ENCODE data around the gene PEX5.
"Not testable (repeated sequence)": the region's sequence is repeated elsewhere in the genome, so short reads cannot be mapped to it uniquely, and the experiment has no call there.

PEX5 gene

DNA sequence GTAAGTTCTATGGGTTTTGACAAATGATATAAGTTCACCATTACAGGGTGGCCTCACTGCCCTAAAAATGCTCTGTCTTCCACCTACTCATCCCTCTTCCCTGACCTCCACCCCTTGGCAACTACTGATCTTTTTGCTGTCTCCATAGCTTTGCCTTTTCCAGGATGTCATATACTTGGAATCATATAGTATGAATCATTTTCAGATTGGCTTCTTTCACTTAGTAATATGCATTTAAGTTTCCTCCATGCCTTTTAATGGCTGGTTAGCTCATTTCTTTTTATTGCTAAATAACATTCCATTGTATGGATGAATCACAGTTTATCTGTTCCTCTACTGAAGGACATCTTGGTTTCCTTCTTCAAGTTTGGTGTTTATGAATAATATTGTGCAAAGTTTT, 14.0 kb upstream of the PEX5 start:
- DNase-seq, result no peak
- H3K4me1 Mint-ChIP-seq (ENCODE audit: low read depth in 2 of 2), result no peaks in the 10 kb centered on the region
- H3K27ac Mint-ChIP-seq, result no peak overlapping the region
- peaks cover 48 to 57% of the 10 kb centered on the region in 2 donors for H3K27me3 Mint-ChIP-seq
- no peak overlapping the region for H3K4me3 Mint-ChIP-seq
- H3K9me3 Mint-ChIP-seq, result no peaks in the 10 kb centered on the region
- no peaks in the 10 kb centered on the region for H3K36me3 Mint-ChIP-seq (ENCODE audit: insufficient read depth)
- ATAC-seq (replicated peaks), result no peak

DNA sequence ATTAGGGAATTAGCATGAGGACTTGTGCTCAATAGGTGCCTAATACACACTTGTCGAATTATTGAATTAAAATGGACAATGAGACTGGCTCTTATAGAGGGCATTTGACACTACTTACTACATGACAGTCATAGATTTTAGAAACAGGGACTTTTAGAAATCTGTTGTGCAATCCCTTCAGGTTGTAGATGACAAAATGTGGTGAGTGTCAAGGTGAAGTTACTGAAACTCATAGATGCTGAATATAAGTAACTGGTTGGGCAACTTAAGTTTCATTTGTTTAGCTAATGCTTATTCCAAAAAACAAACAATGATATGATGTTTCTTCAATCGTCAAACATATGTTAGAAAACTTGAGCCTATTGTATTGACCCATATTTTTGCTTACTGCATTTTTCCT, 12.9 kb upstream of the PEX5 start:
- Mint-ChIP-seq H3K27ac (no peak overlapping the region), H3K4me3 (no peak overlapping the region), H3K4me1 (ENCODE audit: low read depth in 2 of 2) (no peaks in the 10 kb centered on the region), H3K27me3 (peaks cover 54 to 68% of the 10 kb centered on the region in 2 donors), H3K9me3 (no peaks in the 10 kb centered on the region), H3K36me3 (ENCODE audit: insufficient read depth) (no peaks in the 10 kb centered on the region)
- ATAC-seq (replicated peaks), result no peak
- DNase-seq, result no peak

DNA sequence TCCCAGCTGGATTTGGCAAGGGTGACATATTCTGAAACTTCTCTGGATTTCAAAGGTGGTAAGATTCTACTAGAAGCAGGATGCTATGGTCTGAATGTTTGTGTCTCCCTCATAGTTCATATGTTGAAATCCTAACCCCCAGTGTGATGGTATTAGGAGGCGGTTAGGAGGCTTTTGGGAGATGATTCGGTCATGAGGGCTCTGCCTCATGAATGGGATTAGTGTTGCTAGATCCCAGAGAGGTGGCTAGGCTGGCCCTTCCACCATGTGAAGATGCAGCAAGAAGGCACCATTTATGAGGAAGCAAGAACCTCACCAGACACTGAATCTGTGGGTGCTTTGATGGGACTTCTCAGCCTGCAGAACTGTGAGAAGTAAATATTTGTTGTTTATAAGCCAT, 11.0 kb upstream of the PEX5 start:
- no peaks in the 10 kb centered on the region for H3K36me3 Mint-ChIP-seq (ENCODE audit: insufficient read depth)
- H3K27ac Mint-ChIP-seq, result no peak overlapping the region
- peaks cover 56 to 77% of the 10 kb centered on the region in 2 donors for H3K27me3 Mint-ChIP-seq
- H3K9me3 Mint-ChIP-seq, result no peaks in the 10 kb centered on the region
- no peaks in the 10 kb centered on the region for H3K4me1 Mint-ChIP-seq (ENCODE audit: low read depth in 2 of 2)
- DNase-seq (no peak), ATAC-seq (replicated peaks) (no peak)
- H3K4me3 Mint-ChIP-seq, result no peak overlapping the region

DNA sequence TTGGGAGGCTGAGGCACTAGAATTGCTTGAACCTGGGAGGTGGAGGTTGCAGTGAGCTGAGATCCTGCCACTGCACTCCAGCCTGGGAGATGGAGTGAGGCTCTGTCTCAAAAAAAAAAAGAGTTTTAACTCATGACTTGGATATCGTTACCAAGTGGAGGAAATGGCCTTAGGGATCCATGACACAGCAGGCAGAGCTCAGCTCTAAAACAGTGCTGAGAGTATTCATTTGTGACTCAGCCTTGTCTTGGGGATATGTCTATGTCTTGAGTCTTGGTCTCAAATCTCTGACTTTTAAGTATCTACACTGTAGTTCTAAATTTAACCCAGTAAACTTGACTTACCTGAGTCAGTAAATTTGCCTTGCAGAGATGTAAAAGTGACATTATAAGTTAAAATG, 8.8 kb upstream of the PEX5 start:
- Mint-ChIP-seq H3K27me3 (peaks cover 46 to 62% of the 10 kb centered on the region in 2 donors), H3K9me3 (no peaks in the 10 kb centered on the region), H3K27ac (no peak overlapping the region), H3K4me3 (no peak overlapping the region), H3K4me1 (ENCODE audit: low read depth in 2 of 2) (no peaks in the 10 kb centered on the region), H3K36me3 (ENCODE audit: insufficient read depth) (no peaks in the 10 kb centered on the region)
- DNase-seq (no peak), ATAC-seq (replicated peaks) (no peak)

DNA sequence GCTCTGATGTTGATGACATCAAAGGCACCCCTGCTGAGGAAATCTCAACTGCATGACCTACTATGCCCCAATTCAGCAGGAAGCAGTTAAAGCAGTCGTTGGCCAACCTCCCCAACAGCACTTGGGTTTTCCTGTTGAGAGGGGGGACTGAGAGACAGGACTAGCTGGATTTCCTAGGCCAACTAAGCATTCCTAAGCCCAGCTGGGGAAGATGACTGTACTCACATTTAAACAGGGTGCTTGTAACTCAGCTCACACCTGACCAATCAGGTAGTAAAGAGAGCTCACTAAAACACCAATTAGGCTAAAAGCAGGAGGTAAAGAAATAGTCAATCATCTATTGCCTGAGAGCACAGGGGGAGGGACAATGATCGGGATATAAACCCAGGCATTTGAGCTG, 3.4 kb upstream of the PEX5 start:
- peaks cover 18 to 27% of the 10 kb centered on the region in 2 donors for H3K4me1 Mint-ChIP-seq (ENCODE audit: low read depth in 2 of 2)
- H3K27me3 Mint-ChIP-seq, result peaks cover 13 to 15% of the 10 kb centered on the region in 2 donors
- H3K27ac Mint-ChIP-seq; H3K4me3 Mint-ChIP-seq; DNase-seq; H3K9me3 Mint-ChIP-seq; H3K36me3 Mint-ChIP-seq (ENCODE audit: insufficient read depth); ATAC-seq (replicated peaks): not testable (repeated sequence)

DNA sequence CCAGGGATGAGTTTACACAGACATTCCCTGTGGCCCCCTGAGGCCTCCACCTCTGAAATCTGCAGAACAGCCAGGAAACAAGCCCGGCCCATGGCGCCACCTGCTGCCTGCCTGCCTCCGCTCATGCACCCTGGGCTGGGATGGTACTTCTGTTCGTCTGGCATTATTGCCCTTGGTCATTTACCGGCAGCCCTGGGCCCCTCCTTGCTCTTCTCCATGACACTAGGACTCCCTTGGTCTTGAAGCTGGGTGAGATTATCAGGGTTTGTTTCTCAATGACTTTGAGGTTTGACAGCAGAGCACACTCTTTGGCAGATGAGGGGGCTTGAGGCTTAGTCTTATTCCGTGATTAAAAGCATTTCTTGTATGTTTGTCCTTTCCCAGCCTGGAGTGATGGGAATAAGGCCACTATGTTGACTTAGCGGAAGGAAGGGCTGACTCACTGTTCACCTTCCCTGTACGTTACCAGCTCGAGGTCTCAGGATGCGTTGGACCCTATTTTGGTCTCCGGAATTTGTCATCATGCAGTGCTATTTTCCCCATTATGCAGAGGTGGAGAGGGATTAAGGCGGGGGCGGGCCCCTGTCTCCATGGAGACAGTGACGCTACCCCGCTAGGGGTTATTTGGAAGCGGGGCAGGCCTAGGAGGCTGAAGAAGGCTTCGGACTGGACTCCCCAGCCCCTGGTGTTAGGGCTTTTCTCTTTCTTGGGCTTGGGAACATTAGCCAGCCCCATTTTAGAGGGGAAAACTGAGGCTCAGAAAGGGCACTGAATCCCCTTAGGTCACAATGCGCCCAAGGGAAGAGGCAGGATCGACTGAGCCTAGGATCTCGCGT, 706 bp upstream of the PEX5 start:
- Mint-ChIP-seq H3K4me1 (ENCODE audit: low read depth in 2 of 2) (peaks cover 28 to 34% of the 10 kb centered on the region in 2 donors), H3K36me3 (ENCODE audit: insufficient read depth) (peaks cover 8% of the 10 kb centered on the region), H3K27ac (peak overlapping the region; percentile 96 to 98), H3K9me3 (no peaks in the 10 kb centered on the region), H3K27me3 (no peaks in the 10 kb centered on the region), H3K4me3 (peak overlapping the region; percentile 96 to 97)
- ATAC-seq (replicated peaks) (peak; percentile 31), DNase-seq (peak; percentile 50 to 62 (median 55))

DNA sequence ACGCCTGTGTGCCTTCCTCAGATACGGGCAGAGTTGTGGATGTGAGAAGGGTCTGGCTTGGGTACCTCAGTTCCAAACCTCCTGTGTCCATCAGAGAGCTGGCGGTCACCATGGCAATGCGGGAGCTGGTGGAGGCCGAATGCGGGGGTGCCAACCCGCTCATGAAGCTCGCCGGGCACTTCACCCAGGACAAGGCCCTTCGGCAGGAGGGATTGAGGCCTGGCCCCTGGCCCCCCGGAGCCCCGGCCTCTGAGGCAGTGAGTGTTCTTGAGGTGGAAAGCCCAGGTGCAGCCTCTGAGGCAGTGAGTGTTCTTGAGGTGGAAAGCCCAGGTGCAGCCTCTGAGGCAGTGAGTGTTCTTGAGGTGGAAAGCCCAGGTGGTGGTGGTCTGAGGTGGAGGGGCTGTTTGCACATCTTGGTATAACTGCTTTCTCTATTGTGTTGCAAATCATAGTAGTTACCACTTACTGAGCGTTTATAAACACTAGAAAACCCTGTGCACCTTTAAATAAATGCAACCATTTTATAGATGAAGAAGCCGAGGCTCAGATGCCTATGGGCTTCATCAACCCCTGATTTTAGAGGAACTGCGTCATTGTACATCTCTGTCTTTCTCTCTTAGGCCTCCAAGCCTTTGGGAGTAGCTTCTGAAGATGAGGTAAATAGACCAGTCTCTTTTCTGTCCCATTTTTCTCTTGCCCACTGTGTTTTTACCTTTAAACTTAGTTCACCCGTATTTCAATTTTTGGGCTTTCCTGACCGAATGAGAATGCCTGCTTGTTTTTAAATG, 976 bp downstream of the PEX5 start:
- Mint-ChIP-seq H3K27ac (peak overlapping the region; percentile 81 to 96), H3K27me3 (no peaks in the 10 kb centered on the region), H3K36me3 (ENCODE audit: insufficient read depth) (peaks cover 8% of the 10 kb centered on the region), H3K4me1 (ENCODE audit: low read depth in 2 of 2) (peaks cover 36 to 40% of the 10 kb centered on the region in 2 donors), H3K9me3 (no peaks in the 10 kb centered on the region), H3K4me3 (peak overlapping the region; percentile 96 to 97)
- ATAC-seq (replicated peaks) (no peak), DNase-seq (peak in 1 of 3 experiments; percentile 7)

DNA sequence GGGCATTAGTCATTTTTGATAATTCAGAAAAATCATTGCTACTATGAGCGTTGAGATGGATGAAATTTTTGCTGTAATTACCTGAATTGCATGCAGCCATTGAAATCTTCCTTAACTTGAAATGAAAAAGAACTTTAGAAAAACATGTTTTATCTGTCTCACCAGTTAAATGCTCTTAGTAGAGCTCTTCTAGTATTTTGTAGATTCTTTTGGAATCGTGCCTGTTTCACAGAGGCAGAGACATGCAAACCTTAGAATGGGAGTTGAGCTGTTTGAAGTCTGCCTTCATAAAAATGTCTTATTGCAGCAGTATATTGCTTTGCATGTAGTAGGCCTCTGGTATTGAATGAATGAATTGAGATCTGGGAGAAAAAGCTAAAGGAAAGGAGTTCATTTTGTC, 4.2 kb downstream of the PEX5 start:
- H3K9me3 Mint-ChIP-seq, result no peaks in the 10 kb centered on the region
- H3K4me1 Mint-ChIP-seq (ENCODE audit: low read depth in 2 of 2), result peaks cover 30% of the 10 kb centered on the region in 2 donors
- H3K27ac Mint-ChIP-seq, result no peak overlapping the region
- ATAC-seq (replicated peaks) (no peak), DNase-seq (no peak)
- H3K4me3 Mint-ChIP-seq, result no peak overlapping the region
- peaks cover 14% of the 10 kb centered on the region for H3K36me3 Mint-ChIP-seq (ENCODE audit: insufficient read depth)
- no peaks in the 10 kb centered on the region for H3K27me3 Mint-ChIP-seq

DNA sequence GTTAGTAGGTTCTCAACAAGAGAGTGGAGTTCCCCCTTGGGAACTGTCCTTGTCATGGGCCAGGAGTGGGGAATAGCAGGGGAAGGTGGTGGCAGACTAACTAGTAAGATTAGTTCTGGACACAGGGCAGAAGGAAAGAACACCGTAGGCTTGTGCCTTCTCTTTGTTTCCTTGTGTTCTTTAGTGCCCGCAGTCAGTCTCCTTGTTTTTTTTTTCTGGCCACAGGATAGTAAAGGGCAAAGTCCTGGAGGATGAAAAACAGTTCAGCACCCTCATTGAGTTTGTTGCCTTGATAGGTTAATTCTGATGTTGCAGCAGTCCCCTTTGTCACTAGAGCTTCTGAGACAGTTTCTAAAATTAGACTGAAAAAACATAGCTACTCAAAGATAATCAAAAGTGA, 8.4 kb downstream of the PEX5 start:
- DNase-seq (no peak), ATAC-seq (replicated peaks) (no peak)
- H3K9me3 Mint-ChIP-seq, result no peaks in the 10 kb centered on the region
- no peak overlapping the region for H3K27ac Mint-ChIP-seq
- H3K4me3 Mint-ChIP-seq, result no peak overlapping the region
- H3K36me3 Mint-ChIP-seq (ENCODE audit: insufficient read depth), result peaks cover 21% of the 10 kb centered on the region
- peaks cover 7 to 11% of the 10 kb centered on the region in 2 donors for H3K4me1 Mint-ChIP-seq (ENCODE audit: low read depth in 2 of 2)
- H3K27me3 Mint-ChIP-seq, result no peaks in the 10 kb centered on the region

DNA sequence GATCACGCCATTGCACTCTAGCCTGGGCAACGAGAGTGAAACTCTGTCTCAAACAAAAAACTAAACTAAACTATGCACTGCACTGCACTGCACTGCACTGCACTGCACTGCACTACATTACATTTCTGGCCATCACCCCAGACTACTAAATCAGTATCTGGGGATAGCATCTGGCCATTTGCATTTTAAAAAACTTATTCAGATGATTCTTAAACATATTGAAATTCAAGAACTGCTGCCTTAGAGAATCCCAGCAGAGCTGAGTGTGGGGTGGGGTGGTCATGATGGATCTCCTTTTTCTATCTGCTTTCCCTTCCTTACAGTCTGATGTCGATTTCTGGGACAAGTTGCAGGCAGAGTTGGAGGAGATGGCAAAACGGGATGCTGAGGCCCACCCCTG, 13.6 kb downstream of the PEX5 start:
- H3K36me3 Mint-ChIP-seq (ENCODE audit: insufficient read depth), result peaks cover 41% of the 10 kb centered on the region
- no peaks in the 10 kb centered on the region for H3K27me3 Mint-ChIP-seq
- H3K27ac Mint-ChIP-seq, result no peak overlapping the region
- ATAC-seq (replicated peaks), result no peak
- H3K4me1 Mint-ChIP-seq (ENCODE audit: low read depth in 2 of 2), result no peaks in the 10 kb centered on the region
- no peaks in the 10 kb centered on the region for H3K9me3 Mint-ChIP-seq
- no peak for DNase-seq
- H3K4me3 Mint-ChIP-seq, result no peak overlapping the region

DNA sequence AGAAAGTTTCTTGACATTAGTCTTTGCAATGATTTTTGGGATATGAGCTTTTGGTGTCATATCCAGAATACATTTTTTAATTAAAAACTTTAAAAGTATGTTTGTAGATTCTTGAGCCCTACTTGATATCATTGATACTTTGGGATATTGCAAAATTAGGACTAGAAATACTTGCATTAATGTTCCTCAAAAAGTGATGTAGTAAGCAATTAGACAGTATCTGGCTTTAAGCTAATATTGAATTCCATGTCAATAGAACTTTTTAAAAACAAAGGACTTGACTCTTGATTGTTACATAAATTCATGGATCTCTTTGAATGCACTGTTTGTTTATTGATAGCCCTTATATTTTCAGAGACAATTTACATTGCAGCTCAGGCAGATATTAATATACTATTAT, 15.6 kb downstream of the PEX5 start:
- DNase-seq, result no peak
- no peak for ATAC-seq (replicated peaks)
- H3K36me3 Mint-ChIP-seq (ENCODE audit: insufficient read depth), result peaks cover 49% of the 10 kb centered on the region
- no peaks in the 10 kb centered on the region for H3K27me3 Mint-ChIP-seq
- no peaks in the 10 kb centered on the region for H3K4me1 Mint-ChIP-seq (ENCODE audit: low read depth in 2 of 2)
- no peak overlapping the region for H3K27ac Mint-ChIP-seq
- H3K4me3 Mint-ChIP-seq, result no peak overlapping the region
- H3K9me3 Mint-ChIP-seq, result no peaks in the 10 kb centered on the region

DNA sequence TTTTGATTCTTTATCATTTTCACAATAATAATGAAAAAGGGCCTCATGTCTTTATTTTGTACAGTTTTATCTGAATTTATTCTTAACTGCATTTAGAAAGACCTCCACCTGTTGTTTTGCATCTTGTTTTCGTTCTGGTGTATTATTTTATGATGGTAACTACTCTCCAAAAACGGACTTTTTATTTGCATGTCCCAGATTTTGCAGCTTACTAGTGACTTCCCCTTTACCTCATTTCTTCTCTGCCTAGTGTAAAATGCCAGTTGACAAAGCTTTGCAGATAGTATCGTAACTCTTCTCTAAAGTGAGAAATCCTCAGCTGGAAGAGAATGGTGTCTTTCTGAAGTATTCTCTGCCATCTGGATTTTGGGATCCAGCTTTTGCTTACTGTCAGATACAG, 17.2 kb downstream of the PEX5 start:
- DNase-seq (no peak), ATAC-seq (replicated peaks) (no peak)
- H3K36me3 Mint-ChIP-seq (ENCODE audit: insufficient read depth), result peaks cover 49% of the 10 kb centered on the region
- no peaks in the 10 kb centered on the region for H3K4me1 Mint-ChIP-seq (ENCODE audit: low read depth in 2 of 2)
- H3K9me3 Mint-ChIP-seq, result no peaks in the 10 kb centered on the region
- H3K4me3 Mint-ChIP-seq, result no peak overlapping the region
- no peak overlapping the region for H3K27ac Mint-ChIP-seq
- H3K27me3 Mint-ChIP-seq, result no peaks in the 10 kb centered on the region

DNA sequence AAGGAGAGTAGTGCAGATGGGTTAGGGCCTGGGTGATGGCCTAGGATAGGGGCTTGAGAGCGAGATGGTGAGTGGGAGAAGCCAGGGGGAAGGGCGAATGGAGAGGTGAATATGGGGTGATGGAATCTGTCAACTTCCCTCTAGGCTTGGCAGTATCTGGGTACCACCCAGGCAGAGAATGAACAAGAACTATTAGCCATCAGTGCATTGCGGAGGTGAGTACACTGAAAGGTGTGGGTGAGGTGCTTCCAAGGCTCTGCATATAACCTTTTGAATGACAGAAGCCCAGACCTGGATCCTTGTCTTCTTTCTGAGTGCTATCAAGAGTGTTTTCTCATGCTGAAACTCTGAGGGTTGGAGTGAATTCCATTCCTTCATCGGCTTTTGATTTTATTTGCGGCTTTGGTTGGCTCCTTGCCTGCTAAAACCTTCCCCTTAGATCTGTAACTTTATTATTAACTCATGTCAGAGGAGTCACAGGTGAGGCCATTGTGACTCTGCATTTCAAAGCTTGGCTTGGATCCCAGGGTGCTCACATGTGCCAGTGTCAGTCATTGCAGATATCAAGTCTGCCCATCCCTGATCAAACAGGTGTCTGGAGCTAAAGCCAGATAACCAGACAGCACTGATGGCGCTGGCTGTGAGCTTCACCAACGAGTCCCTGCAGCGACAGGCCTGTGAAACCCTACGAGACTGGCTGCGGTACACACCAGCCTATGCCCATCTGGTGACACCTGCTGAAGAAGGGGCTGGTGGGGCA, 18.6 kb downstream of the PEX5 start:
- DNase-seq (no peak), ATAC-seq (replicated peaks) (no peak)
- Mint-ChIP-seq H3K4me1 (ENCODE audit: low read depth in 2 of 2) (no peaks in the 10 kb centered on the region), H3K27me3 (no peaks in the 10 kb centered on the region), H3K27ac (peak overlapping the region in 1 of 2 donors; percentile 11), H3K9me3 (no peaks in the 10 kb centered on the region), H3K36me3 (ENCODE audit: insufficient read depth) (peaks cover 38% of the 10 kb centered on the region), H3K4me3 (no peak overlapping the region)

Measured in effector memory CD8-positive, alpha-beta T cell (primary cell).